Activated naive CD8-positive, alpha-beta T cell treated with anti-CD3 and anti-CD28 coated beads, Interleukin-2, amount 50 U/mL, for 24 hours (primary cell): Measurements from ENCODE around the gene ALG10.
A peak's percentile ranks its signal among the peaks of the same experiment; 100 is the strongest.
"Not testable (repeated sequence)": the region's sequence is repeated elsewhere in the genome, so short reads cannot be mapped to it uniquely, and the experiment has no call there.

Source experiments
- ATAC-seq: fragments of 150-1000 bp; cut with Tn5 transposase; one replicate; pipeline ENCODE4 v1.10.0; 2021
- DNase-seq: peaks from one replicate; pipeline ENCODE4 v3.0.0; 2021
- H3K27ac Mint-ChIP-seq: one replicate; pipeline ENCODE4 v1.8.0; 2021; ENCODE audit warnings: mild to moderate bottlenecking, mixed read lengths
- H3K27me3 Mint-ChIP-seq: one replicate; pipeline ENCODE4 v1.8.0; 2021; ENCODE audit warnings: mixed read lengths
- H3K36me3 Mint-ChIP-seq: one replicate; pipeline ENCODE4 v1.8.0; 2021; ENCODE audit warnings: low read depth, mixed read lengths
- H3K4me1 Mint-ChIP-seq: one replicate; pipeline ENCODE4 v1.8.0; 2021; ENCODE audit warnings: mixed read lengths
- H3K4me3 Mint-ChIP-seq: one replicate; pipeline ENCODE4 v1.8.0; 2021; ENCODE audit warnings: mild to moderate bottlenecking, moderate library complexity, mixed read lengths
- H3K9me3 Mint-ChIP-seq: one replicate; pipeline ENCODE4 v1.8.0; 2021; ENCODE audit warnings: mixed read lengths

Gene ALG10

GRCh38 chr12:34022079-34022830 lies at the start of gene ALG10:
Gene ALG10 (plus strand): TSS chr12:34022496. CDS start chr12:34022600, 104 bp downstream.
- ATAC-seq (peak; percentile 100), DNase-seq (peak; percentile 94)
- H3K27me3 Mint-ChIP-seq, result no peaks in the 10 kb centered on the region
- H3K27ac Mint-ChIP-seq, result peak within 1 kb of the TSS; percentile 83
- peaks cover 19% of the 10 kb centered on the region for H3K4me1 Mint-ChIP-seq
- H3K9me3 Mint-ChIP-seq, result no peaks in the 10 kb centered on the region
- H3K4me3 Mint-ChIP-seq, result peak within 1 kb of the TSS; percentile 94
- H3K36me3 Mint-ChIP-seq, result peaks cover 3% of the 10 kb centered on the region

GRCh38 chr12:33972884-33973283 lies 49.4 kb upstream of the ALG10 start:
- ATAC-seq, result not testable (repeated sequence)

GRCh38 chr12:33977887-33978286 lies 44.4 kb upstream of the ALG10 start:
- H3K4me3 Mint-ChIP-seq, result no peak overlapping the region
- no peaks in the 10 kb centered on the region for H3K27me3 Mint-ChIP-seq
- no peaks in the 10 kb centered on the region for H3K36me3 Mint-ChIP-seq
- no peak for DNase-seq
- H3K9me3 Mint-ChIP-seq, result no peaks in the 10 kb centered on the region
- H3K4me1 Mint-ChIP-seq, result no peaks in the 10 kb centered on the region
- no peak for ATAC-seq
- H3K27ac Mint-ChIP-seq, result no peak overlapping the region

More at GRCh38 chr12:33972884-33973283, 49.4 kb upstream of the ALG10 start:
- not testable (repeated sequence) for H3K27me3 Mint-ChIP-seq, H3K4me3 Mint-ChIP-seq, DNase-seq, H3K27ac Mint-ChIP-seq, H3K4me1 Mint-ChIP-seq, H3K36me3 Mint-ChIP-seq, H3K9me3 Mint-ChIP-seq

- Mint-ChIP-seq H3K9me3 (no peaks in the 10 kb centered on the region), H3K27me3 (peaks cover 4% of the 10 kb centered on the region), H3K4me1 (no peaks in the 10 kb centered on the region), H3K27ac (no peak overlapping the region), H3K4me3 (no peak overlapping the region), H3K36me3 (no peaks in the 10 kb centered on the region)
- ATAC-seq (no peak), DNase-seq (no peak)
Measured at GRCh38 chr12:33988197-33988805, 34.0 kb upstream of the ALG10 start.

GRCh38 chr12:33988913-33989312 lies 33.4 kb upstream of the ALG10 start:
- no peaks in the 10 kb centered on the region for H3K4me1 Mint-ChIP-seq
- no peaks in the 10 kb centered on the region for H3K36me3 Mint-ChIP-seq
- ATAC-seq (no peak), DNase-seq (no peak)
- no peak overlapping the region for H3K27ac Mint-ChIP-seq
- no peaks in the 10 kb centered on the region for H3K9me3 Mint-ChIP-seq
- H3K4me3 Mint-ChIP-seq, result no peak overlapping the region
- H3K27me3 Mint-ChIP-seq, result peaks cover 4% of the 10 kb centered on the region

GRCh38 chr12:33994857-33995808 lies 27.2 kb upstream of the ALG10 start:
- ATAC-seq, result no peak
- no peaks in the 10 kb centered on the region for H3K4me1 Mint-ChIP-seq

GRCh38 chr12:34008835-34009234 lies 13.5 kb upstream of the ALG10 start:
- H3K4me1 Mint-ChIP-seq, H3K9me3 Mint-ChIP-seq, H3K4me3 Mint-ChIP-seq, ATAC-seq, H3K27ac Mint-ChIP-seq, DNase-seq, H3K36me3 Mint-ChIP-seq: not testable (repeated sequence)
- peaks cover 11% of the 10 kb centered on the region for H3K27me3 Mint-ChIP-seq

More at GRCh38 chr12:33994857-33995808, 27.2 kb upstream of the ALG10 start:
- H3K4me3 Mint-ChIP-seq, result no peak overlapping the region
- H3K27ac Mint-ChIP-seq, result no peak overlapping the region
- DNase-seq, result no peak
- H3K27me3 Mint-ChIP-seq, result peaks cover 14% of the 10 kb centered on the region
- H3K36me3 Mint-ChIP-seq, result no peaks in the 10 kb centered on the region
- no peaks in the 10 kb centered on the region for H3K9me3 Mint-ChIP-seq

- no peak overlapping the region for H3K27ac Mint-ChIP-seq
- peaks cover 4% of the 10 kb centered on the region for H3K4me1 Mint-ChIP-seq
- ATAC-seq (no peak), DNase-seq (no peak)
- H3K36me3 Mint-ChIP-seq, result no peaks in the 10 kb centered on the region
- H3K27me3 Mint-ChIP-seq, result no peaks in the 10 kb centered on the region
- H3K4me3 Mint-ChIP-seq, result no peak overlapping the region
- no peaks in the 10 kb centered on the region for H3K9me3 Mint-ChIP-seq
Measured at GRCh38 chr12:34016361-34016760, 5.9 kb upstream of the ALG10 start.

GRCh38 chr12:34021071-34021470 lies 1.2 kb upstream of the ALG10 start:
- ATAC-seq, result no peak
- DNase-seq, result no peak
- Mint-ChIP-seq H3K4me3 (no peak overlapping the region), H3K9me3 (no peaks in the 10 kb centered on the region), H3K27ac (no peak overlapping the region), H3K4me1 (peaks cover 19% of the 10 kb centered on the region), H3K36me3 (no peaks in the 10 kb centered on the region), H3K27me3 (no peaks in the 10 kb centered on the region)

GRCh38 chr12:34027661-34028060 lies 5.4 kb downstream of the ALG10 start:
- not testable (repeated sequence) for H3K9me3 Mint-ChIP-seq, H3K27ac Mint-ChIP-seq, DNase-seq, H3K36me3 Mint-ChIP-seq, H3K27me3 Mint-ChIP-seq, H3K4me3 Mint-ChIP-seq, ATAC-seq
- peaks cover 11% of the 10 kb centered on the region for H3K4me1 Mint-ChIP-seq

GRCh38 chr12:34030591-34030990 lies 8.3 kb downstream of the ALG10 start:
- peaks cover 1% of the 10 kb centered on the region for H3K4me1 Mint-ChIP-seq
- H3K27ac Mint-ChIP-seq, result no peak overlapping the region
- ATAC-seq, result no peak
- no peaks in the 10 kb centered on the region for H3K9me3 Mint-ChIP-seq
- H3K36me3 Mint-ChIP-seq, result peaks cover 8% of the 10 kb centered on the region
- no peak for DNase-seq
- no peaks in the 10 kb centered on the region for H3K27me3 Mint-ChIP-seq
- no peak overlapping the region for H3K4me3 Mint-ChIP-seq

GRCh38 chr12:34033628-34034296 lies 11.5 kb downstream of the ALG10 start:
- DNase-seq (no peak), ATAC-seq (no peak)
- Mint-ChIP-seq H3K36me3 (peaks cover 1% of the 10 kb centered on the region), H3K4me1 (peaks cover 1% of the 10 kb centered on the region), H3K9me3 (no peaks in the 10 kb centered on the region), H3K27ac (no peak overlapping the region), H3K27me3 (no peaks in the 10 kb centered on the region), H3K4me3 (no peak overlapping the region)

- DNase-seq, H3K27ac Mint-ChIP-seq, H3K9me3 Mint-ChIP-seq, H3K4me1 Mint-ChIP-seq, H3K27me3 Mint-ChIP-seq, H3K4me3 Mint-ChIP-seq, H3K36me3 Mint-ChIP-seq, ATAC-seq: not testable (repeated sequence)
Measured at GRCh38 chr12:34038357-34038756, 16.1 kb downstream of the ALG10 start.

- Mint-ChIP-seq H3K4me1 (no peaks in the 10 kb centered on the region), H3K9me3 (peaks cover 23% of the 10 kb centered on the region), H3K36me3 (no peaks in the 10 kb centered on the region), H3K4me3 (no peak overlapping the region), H3K27ac (no peak overlapping the region), H3K27me3 (peaks cover 5% of the 10 kb centered on the region)
- no peak for ATAC-seq
- DNase-seq, result no peak
Measured at GRCh38 chr12:34046570-34046969, 24.3 kb downstream of the ALG10 start.
